Suprapubic skin (tissue), 4 donors: ENCODE results near the gene PHYKPL. TPM values are rescaled to one million over a fixed set of nuclear protein-coding genes. Genes with fewer than 3 reads are reported as not detected.
"Not testable (repeated sequence)": the region's sequence is repeated elsewhere in the genome, so short reads cannot be mapped to it uniquely, and the experiment has no call there.

Source experiments
- DNase-seq, 2 donors: peaks; one replicate each; pipeline ENCODE4 v3.0.0-alpha.2; 2019; ENCODE audit warnings: low spot score in 2 of 2
- H3K27ac ChIP-seq: fragments of 200-600 bp; sonication (generic); one replicate; pipeline ENCODE4 v1.5.1; 2019
- H3K27me3 ChIP-seq: fragments of 200-600 bp; sonication (generic); one replicate; pipeline ENCODE4 v1.5.1; 2019
- H3K36me3 ChIP-seq: fragments of 200-600 bp; sonication (generic); one replicate; pipeline ENCODE4 v1.5.1; 2019
- H3K4me1 ChIP-seq: fragments of 200-600 bp; sonication (generic); one replicate; pipeline ENCODE4 v1.5.1; 2019
- H3K4me3 ChIP-seq: fragments of 200-600 bp; sonication (generic); one replicate; pipeline ENCODE4 v1.5.1; 2019; ENCODE audit warnings: mild to moderate bottlenecking
- H3K9me3 ChIP-seq: fragments of 200-600 bp; sonication (generic); one replicate; pipeline ENCODE4 v1.5.1; 2019
- CTCF ChIP-seq, 2 donors: fragments of 200-600 bp in 1 of 2; fragments of 450-650 bp in 1 of 2; sonication (generic) in 1 of 2; IDR thresholded peaks; one replicate each; pipeline ENCODE4 v1.5.1; 2016 to 2019; ENCODE audit warnings: antibody characterized with exemption in 2 of 2, mild to moderate bottlenecking in 1 of 2, moderate library complexity in 1 of 2
- EP300 ChIP-seq: sonication (generic); formaldehyde crosslinking; IDR thresholded peaks from one replicate; pipeline ENCODE4 v1.6.1; 2017; ENCODE audit warnings: antibody characterized with exemption
- POLR2A ChIP-seq, 2 donors: fragments of 450-650 bp; IDR thresholded peaks; one replicate each; pipeline ENCODE4 v1.6.1; 2017; ENCODE audit warnings: antibody characterized with exemption in 2 of 2, mild to moderate bottlenecking in 2 of 2, moderate library complexity in 2 of 2
- POLR2AphosphoS5 ChIP-seq, 3 donors: sonication (generic); formaldehyde crosslinking; IDR thresholded peaks; one replicate each; pipeline ENCODE4 v1.6.1; 2017; ENCODE audit warnings: antibody characterized with exemption in 3 of 3
- WGBS: methylation state at CpG from one replicate; pipeline ENCODE4 v1.1.5; 2018; 5-methylcytosine and 5-hydroxymethylcytosine counted together
- total RNA-seq, 4 donors: library from RNA; depleted of rRNA; stranded (reverse); fragments of >200 nt; gene quantifications; one replicate each; pipeline ENCODE4 v1.1.0, GENCODE V29; 2016

The PHYKPL gene
- total RNA-seq, 4 donors from 2014 or later = 27.1 to 50.5 (median 35.7) TPM

DNA sequence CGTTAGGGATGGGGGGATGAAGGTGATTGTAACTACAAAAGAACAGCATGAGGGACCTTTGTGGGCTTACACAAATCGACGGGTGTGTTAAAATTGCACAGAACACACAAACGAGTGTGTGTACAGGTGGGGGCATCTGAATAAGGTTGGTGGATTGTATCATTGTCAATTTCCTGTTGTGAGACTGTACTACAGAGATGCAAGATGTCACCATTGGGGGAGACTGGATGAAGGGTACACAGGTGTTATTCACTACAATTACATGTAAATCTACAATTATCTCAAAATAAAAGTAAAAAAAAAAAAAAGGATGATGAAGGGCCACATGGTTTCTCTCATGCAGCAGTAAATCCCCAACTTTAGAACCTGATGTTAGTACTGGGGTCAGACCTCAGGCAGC is 31.4 kb upstream of the PHYKPL start:
- 92% methylated on average over 4 of the region's 4 CpGs for WGBS
- Histone ChIP-seq H3K9me3 (no peaks in the 10 kb centered on the region), H3K4me3 (no peak overlapping the region), H3K36me3 (no peaks in the 10 kb centered on the region), H3K4me1 (no peaks in the 10 kb centered on the region), H3K27me3 (no peaks in the 10 kb centered on the region), H3K27ac (no peak overlapping the region)
- TF ChIP-seq POLR2A (IDR thresholded peaks at IDR 0.05) (no peak), EP300 (no peak), CTCF (IDR thresholded peaks at IDR 0.05) (no peak), POLR2AphosphoS5 (IDR thresholded peaks at IDR 0.05) (no peak)
- no peak for DNase-seq

GRCh38 chr5:178261666-178262600 is 29.3 kb upstream of the PHYKPL start:
- TF ChIP-seq POLR2AphosphoS5 (IDR thresholded peaks at IDR 0.05) (no peak), CTCF (IDR thresholded peaks at IDR 0.05) (no peak), POLR2A (IDR thresholded peaks at IDR 0.05) (no peak), EP300 (no peak)
- 86% methylated on average over 7 of the region's 19 CpGs for WGBS
- Histone ChIP-seq H3K36me3 (no peaks in the 10 kb centered on the region), H3K4me3 (no peak overlapping the region), H3K27ac (no peak overlapping the region), H3K4me1 (no peaks in the 10 kb centered on the region), H3K27me3 (no peaks in the 10 kb centered on the region), H3K9me3 (no peaks in the 10 kb centered on the region)
- DNase-seq = no peak

DNA sequence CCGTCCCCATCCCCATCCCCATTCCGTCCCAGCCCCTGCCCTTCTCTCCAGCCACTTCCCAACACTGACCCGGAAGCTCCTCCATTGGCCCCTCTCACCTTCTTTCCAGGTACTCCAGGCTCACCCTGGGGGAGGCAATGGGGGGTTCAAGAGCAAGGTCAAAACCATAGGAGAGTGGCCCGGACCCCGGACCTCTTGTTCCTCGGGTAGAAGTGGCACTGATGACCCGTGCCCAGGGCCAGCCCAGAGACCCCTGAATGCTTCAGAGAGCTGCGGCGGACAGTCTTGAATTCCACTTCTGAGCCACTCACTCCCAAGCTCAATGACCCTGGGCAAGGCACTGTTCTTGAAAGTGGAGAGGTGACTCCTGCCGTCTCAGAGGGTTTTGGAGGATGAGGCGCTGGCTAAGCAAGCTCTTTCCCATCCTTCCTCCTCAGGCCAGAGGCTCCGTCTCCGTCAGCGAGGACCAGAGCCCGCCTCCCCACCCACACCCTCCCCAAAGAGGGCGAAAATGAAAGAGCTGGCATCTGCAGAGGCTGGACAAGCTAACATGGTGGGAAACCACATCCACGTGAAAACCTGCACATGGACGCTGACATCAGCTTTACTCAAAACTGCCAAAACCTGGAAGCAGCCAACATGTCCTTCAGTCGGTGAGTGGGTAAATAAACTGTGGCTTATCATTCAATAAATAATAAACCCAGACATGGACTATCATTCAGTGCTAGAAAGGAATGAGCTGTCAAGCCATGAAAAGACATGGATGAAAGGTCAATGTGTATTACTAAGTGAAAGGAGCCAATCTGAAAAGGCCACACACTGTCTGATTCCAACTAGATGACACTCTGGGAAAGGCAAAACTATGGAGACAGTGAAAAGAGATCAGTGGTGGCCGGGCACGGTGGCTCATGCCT is 27.3 kb upstream of the PHYKPL start:
- Histone ChIP-seq H3K4me3 (no peak overlapping the region), H3K27ac (no peak overlapping the region), H3K4me1 (no peaks in the 10 kb centered on the region), H3K9me3 (no peaks in the 10 kb centered on the region), H3K36me3 (no peaks in the 10 kb centered on the region), H3K27me3 (no peaks in the 10 kb centered on the region)
- 91% methylated on average over 19 of the region's 21 CpGs for WGBS
- TF ChIP-seq POLR2AphosphoS5 (IDR thresholded peaks at IDR 0.05) (no peak), CTCF (IDR thresholded peaks at IDR 0.05) (no peak), POLR2A (IDR thresholded peaks at IDR 0.05) (no peak), EP300 (no peak)
- no peak for DNase-seq

- no peaks in the 10 kb centered on the region for H3K9me3 ChIP-seq
- no peaks in the 10 kb centered on the region for H3K36me3 ChIP-seq
- no peak overlapping the region for H3K4me3 ChIP-seq
- no peaks in the 10 kb centered on the region for H3K4me1 ChIP-seq
- no peak overlapping the region for H3K27ac ChIP-seq
- WGBS = 79% methylated on average over 4 of the region's 4 CpGs
- H3K27me3 ChIP-seq = no peaks in the 10 kb centered on the region
- no peak for DNase-seq
- TF ChIP-seq POLR2AphosphoS5 (IDR thresholded peaks at IDR 0.05) (no peak), EP300 (no peak), POLR2A (IDR thresholded peaks at IDR 0.05) (no peak), CTCF (IDR thresholded peaks at IDR 0.05) (no peak)
Observed at GRCh38 chr5:178257650-178258049, 25.0 kb upstream of the PHYKPL start.

GRCh38 chr5:178256746-178257145 is 24.1 kb upstream of the PHYKPL start:
- Histone ChIP-seq H3K27me3 (no peaks in the 10 kb centered on the region), H3K36me3 (no peaks in the 10 kb centered on the region), H3K4me3 (no peak overlapping the region), H3K9me3 (no peaks in the 10 kb centered on the region), H3K27ac (no peak overlapping the region), H3K4me1 (no peaks in the 10 kb centered on the region)
- DNase-seq = no peak
- TF ChIP-seq CTCF (IDR thresholded peaks at IDR 0.05) = no peak
- TF ChIP-seq EP300 = no peak
- no peak for TF ChIP-seq POLR2A (IDR thresholded peaks at IDR 0.05)
- WGBS = 76% methylated on average over 16 of the region's 19 CpGs

- WGBS = 91% methylated on average over 18 of the region's 18 CpGs
- not testable (repeated sequence) for H3K36me3 ChIP-seq, H3K9me3 ChIP-seq, H3K27ac ChIP-seq, DNase-seq, H3K27me3 ChIP-seq, H3K4me3 ChIP-seq
- H3K4me1 ChIP-seq = peaks cover 11% of the 10 kb centered on the region
Observed at GRCh38 chr5:178253632-178254031, 21.0 kb upstream of the PHYKPL start.
